Suppressor macrophage (primary cell): ENCODE results near the gene EVC2.

Experiments used
- DNase-seq, 4 experiments: peaks; one replicate each; pipeline ENCODE4 v3.0.0-alpha.2; 2020 to 2022

The EVC2 gene

DNA sequence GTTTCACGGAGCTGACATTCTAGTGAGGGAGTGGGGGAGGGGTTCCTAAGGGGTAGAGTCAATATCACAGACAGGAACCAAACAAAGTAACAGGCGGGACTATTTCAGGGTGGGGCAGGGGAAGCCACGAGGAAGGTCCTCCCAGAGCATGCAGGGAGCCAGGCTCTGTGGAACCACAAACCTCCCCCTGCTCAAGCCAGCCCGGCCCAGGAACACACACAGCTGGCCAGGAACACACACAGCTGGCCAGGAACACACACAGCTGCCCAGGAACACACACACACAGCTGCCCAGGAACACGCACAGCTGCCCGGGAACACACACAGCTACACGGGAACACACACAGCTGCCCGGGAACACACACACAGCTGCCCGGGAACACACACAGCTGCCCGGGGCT is 24.8 kb downstream of the EVC2 start:
- no peak for DNase-seq

GRCh38 chr4:5678977-5679376 is 29.4 kb downstream of the EVC2 start:
- DNase-seq, result no peak

GRCh38 chr4:5676763-5677162 is 31.6 kb downstream of the EVC2 start:
- DNase-seq, result no peak

DNA sequence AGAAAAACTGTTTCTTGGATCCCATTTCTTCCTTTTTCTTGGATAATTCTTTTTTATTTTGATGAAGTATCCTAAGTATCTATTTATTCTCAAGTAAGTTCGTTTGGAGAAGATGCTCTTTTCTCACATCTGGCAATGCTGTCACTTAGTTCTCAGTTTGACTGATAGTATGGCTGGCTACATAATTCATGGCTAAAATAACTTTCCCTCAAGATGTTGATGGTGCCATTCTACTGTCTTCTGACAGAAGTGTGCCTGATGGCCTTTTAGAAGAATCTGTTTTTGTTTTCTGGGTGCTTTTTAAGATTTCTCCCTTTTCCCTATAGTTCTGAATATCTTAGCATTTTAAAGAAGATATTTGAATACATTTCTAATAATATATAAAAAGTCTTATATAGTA is 41.6 kb downstream of the EVC2 start:
- DNase-seq, result no peak

DNA sequence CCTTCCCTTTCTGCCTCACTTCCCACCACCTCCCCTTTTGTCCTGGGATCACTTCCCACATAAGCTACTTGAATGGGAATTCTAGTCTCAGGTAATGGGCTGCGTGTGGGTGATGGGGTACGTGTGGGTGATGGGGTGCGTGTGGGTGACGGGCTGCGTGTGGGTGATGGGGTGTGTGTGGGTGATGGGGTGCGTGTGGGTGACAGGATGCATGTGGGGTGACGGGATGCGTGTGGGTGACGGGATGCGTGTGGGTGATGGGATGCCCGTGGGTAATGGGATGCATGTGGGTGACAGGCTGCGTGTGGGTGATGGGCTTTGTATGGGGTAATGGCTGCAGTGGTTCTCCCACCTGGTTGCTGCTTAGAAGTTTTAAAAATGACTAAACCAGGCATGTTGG is 43.6 kb downstream of the EVC2 start:
- no peak for DNase-seq

GRCh38 chr4:5662555-5662954 is 45.8 kb downstream of the EVC2 start:
- peak; percentile 3 to 53 (median 20) for DNase-seq

GRCh38 chr4:5661237-5661636 is 47.1 kb downstream of the EVC2 start:
- DNase-seq, result no peak

DNA sequence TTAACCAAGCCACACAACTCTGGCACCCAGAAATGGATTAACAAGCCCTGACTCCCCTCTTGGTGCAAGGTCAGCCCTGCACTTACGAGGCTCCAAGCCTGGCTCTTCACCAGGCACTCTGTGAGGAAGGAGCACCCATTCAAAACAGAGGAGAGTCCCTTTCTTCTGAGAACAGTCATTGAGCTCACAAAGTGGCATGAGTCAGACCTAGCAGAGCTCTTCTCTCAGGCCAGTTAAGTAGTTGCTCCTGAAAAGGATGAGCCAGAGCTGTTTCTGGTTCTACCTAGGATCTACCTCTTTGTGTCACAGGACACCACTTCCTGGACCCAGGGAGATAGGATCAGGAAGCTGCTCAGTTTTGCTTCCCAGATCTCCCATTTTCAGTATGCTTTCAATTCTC is 48.2 kb downstream of the EVC2 start:
- DNase-seq, result no peak

- no peak for DNase-seq
Measured at GRCh38 chr4:5658974-5659373, 49.4 kb downstream of the EVC2 start.

GRCh38 chr4:5656415-5656814 is 51.9 kb downstream of the EVC2 start:
- peak in 1 of 4 experiments; percentile 7 for DNase-seq

DNA sequence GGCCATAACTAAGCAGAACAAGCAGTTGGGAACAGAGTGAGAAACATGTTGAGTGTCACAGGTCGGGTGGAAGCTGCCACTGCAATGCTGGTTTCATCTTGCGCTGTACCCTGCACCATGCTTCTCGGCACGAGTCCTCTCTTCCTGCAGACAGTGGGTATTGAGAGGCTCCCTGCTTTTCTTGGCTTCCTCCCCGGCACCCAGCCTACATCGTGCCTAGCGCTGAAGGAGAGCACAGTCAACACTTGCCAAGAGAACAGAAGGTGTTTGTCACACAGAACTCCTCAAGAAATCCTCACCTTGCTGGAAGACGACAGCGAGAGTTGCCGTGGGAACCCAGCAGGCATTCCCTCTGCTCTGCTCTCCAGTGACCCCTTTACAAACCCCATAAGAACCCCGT is 53.6 kb downstream of the EVC2 start:
- no peak for DNase-seq

- DNase-seq, result no peak
Measured at GRCh38 chr4:5651089-5651488, 57.3 kb downstream of the EVC2 start.

GRCh38 chr4:5650040-5650439 is 58.3 kb downstream of the EVC2 start:
- DNase-seq, result peak; percentile 6 to 49 (median 35)

- DNase-seq, result no peak
Measured at GRCh38 chr4:5647351-5647750, 61.0 kb downstream of the EVC2 start.

GRCh38 chr4:5640096-5640495 is 68.3 kb downstream of the EVC2 start:
- no peak for DNase-seq

DNA sequence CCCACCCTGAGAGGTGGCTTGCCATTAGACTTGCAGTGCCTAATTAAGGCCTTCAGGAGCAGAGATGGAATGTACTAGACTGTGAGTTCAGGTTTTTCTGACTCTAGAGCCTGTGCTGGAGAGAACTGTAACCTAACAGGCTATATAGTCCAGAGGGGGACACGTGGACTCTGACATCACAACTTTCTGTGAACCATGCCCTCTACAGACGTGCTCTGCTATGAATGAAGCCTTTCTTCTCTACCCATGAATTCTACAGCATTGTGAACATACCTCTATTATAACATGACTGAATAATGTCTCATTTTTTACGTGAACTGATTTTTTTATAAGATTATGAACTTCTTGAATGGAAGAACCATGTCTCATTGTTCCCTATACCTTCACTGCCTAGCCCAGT is 68.8 kb downstream of the EVC2 start:
- no peak for DNase-seq

DNA sequence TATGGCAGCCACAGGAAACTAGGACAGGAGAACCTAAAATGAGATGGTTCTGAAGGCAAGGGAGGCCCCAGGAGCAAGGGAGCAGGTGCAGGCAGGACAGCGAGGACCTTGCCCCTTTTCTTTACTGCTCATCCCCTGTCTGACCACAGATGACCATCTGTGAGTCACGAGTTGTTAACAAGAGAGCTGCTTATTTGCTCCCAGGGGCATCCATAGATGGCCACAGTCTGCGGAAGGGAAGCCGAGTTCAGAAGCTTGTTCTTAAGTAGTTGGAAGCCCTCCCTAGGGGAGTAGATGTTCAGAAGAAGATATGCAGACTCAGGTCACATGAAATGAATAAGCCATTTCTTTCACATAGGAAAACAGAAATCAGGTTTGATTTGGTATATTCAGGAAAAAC is 69.4 kb downstream of the EVC2 start:
- no peak for DNase-seq

DNA sequence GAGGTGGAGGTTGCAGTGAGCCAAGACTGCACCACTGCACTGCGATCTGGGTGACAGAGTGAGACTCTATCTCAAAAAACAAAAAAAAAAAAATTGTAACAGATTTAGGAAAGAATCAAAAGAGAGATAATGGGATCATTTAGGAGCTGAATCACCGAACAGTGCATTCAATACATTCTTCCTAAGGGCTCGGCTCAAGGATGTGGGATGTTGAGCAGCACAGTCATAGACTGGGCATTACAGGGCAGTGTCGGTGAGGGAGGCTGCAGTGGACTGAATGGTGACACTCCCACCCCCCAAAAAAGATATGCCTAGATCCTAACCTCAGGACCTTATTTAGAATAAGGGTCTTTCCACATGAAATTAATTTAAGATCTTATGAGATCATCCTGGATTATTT is 70.0 kb downstream of the EVC2 start:
- no peak for DNase-seq

DNA sequence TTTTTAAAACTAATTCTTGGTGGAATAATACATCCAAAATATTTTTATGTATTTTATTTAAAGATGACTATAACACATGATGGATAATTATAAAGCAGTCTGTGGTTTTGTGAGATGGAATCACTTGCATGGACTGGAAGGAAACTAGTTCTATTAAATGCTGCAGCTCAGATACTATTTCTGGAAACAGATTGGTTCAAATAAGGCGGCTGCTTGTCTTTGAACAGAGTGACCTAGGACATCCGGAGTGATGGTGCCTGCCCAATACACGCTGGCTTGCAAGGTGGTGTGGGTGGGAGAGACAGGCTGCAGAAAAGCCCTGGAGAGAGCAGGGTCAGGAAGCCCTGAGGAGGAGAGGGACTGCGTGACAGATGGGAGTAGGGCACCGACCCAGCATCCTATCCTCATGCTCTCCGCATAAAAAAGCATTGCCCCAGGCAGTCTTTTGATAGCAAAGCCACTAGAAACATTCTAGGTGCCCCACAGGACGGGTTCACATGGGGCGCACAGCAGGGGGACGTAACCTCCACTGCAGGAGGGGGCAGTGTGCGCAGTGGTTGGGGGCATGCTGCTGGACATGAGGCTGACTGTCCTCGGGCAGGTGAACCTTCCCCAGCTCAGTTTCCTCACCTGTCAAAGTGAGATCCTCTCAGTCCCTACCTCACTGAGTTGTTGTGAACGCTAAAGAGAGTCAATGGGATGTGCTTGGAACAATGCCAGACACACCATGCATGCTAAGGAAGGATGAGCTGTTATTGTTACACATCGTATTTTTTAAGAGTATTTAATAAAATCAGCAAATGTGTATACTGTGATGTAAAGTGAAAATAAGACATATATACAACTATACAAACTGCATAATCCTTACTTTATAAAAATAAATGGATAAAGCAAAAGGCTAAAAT is 71.3 kb downstream of the EVC2 start:
- DNase-seq, result no peak

DNA sequence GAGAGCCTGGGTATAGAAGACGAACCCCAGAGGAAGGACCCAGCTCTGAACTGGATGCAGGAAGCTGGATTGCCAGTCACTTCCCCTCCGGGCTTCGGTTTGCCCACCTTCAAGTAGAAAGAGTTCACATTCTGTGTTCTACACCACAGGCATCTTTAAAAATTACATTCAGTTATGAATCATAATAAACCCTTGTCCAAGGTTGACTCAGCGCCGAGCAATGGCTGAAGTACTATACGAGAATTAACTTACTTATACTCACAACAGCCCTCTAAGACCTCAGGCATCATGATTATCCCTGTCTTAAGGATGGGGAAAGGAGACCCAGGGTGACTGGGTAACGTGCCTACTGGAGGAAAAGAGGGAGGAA is 72.5 kb downstream of the EVC2 start:
- no peak for DNase-seq

- DNase-seq, result no peak
Measured at GRCh38 chr4:5632571-5632970, 75.8 kb downstream of the EVC2 start.

DNA sequence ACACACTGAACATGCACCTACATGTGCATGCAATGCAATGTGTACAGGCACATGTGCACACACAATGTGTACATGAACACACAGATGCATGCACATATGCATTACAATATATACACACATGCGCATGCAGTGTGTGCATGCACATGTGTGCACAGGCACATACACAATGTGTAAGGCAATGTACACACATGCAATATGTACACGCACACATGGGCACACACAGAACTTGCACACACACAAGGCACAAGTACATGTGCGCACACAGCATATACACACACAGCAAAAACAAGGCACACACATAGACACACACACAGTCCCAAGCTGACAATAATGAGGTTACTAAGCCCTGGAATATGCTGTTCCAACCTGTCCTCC is 76.3 kb downstream of the EVC2 start:
- DNase-seq, result no peak

- no peak for DNase-seq
Measured at GRCh38 chr4:5631352-5632065, 76.8 kb downstream of the EVC2 start.

- DNase-seq, result no peak
Measured at GRCh38 chr4:5630762-5631161, 77.6 kb downstream of the EVC2 start.
